PC-3 (cell line): Measurements from ENCODE around the gene THAP7. TPM values are rescaled to one million over a fixed set of nuclear protein-coding genes. Genes with fewer than 3 reads are reported as not detected.

Experiments used
- ATAC-seq: fragments of 200-7000 bp; cut with Tn5 transposase; 2 replicates; pipeline ENCODE4 v1.9.1; 2020; ENCODE audit warnings: mild to moderate bottlenecking, moderate library complexity
- BruUV-seq: library from RNA; stranded (reverse); fragments of 400-500 nt; replicated peaks from 2 replicates; lab custom pipeline; 2021; lab: Mats Ljungman, UMichigan
- CTCF ChIA-PET: fragments of 300-600 bp; sonication (Branson Sonifier 250); formaldehyde crosslinking; loops from one replicate; lab custom pipeline; 2022; ENCODE audit warnings: antibody characterized with exemption; lab: Charles Lee
- POLR2A ChIA-PET: fragments of 300-600 bp; sonication (Branson Sonifier 250); formaldehyde crosslinking; loops from one replicate; lab custom pipeline; 2022; ENCODE audit warnings: antibody characterized with exemption; ENCODE audit not compliant: unreplicated experiment; lab: Charles Lee
- DNase-seq: peaks from one replicate; pipeline ENCODE4 v3.0.0-alpha.2; 2015
- H2AFZ ChIP-seq: fragments of 300-600 bp; sonication (generic); 2 replicates; pipeline ENCODE4 v1.6.0; 2016; ENCODE audit warnings: antibody characterized with exemption, low read length
- H3F3A ChIP-seq: fragments of 300-600 bp; sonication (generic); one replicate; pipeline ENCODE4 v1.6.0; 2017; ENCODE audit warnings: antibody characterized with exemption, low read length, control low read depth, mild to moderate bottlenecking; ENCODE audit not compliant: unreplicated experiment
- H3K27ac ChIP-seq: fragments of 300-600 bp; sonication (generic); 2 replicates; pipeline ENCODE4 v1.5.1; 2016; ENCODE audit warnings: mild to moderate bottlenecking, low read length
- H3K27me3 ChIP-seq: fragments of 300-600 bp; sonication (generic); 2 replicates; pipeline ENCODE4 v1.6.1; 2016; ENCODE audit warnings: low read length, mixed read lengths
- H3K36me3 ChIP-seq: fragments of 300-600 bp; sonication (generic); 2 replicates; pipeline ENCODE4 v1.6.1; 2016; ENCODE audit warnings: low read depth, mixed run types, low read length, mixed read lengths
- H3K4me1 ChIP-seq: fragments of 300-600 bp; sonication (generic); 2 replicates; pipeline ENCODE4 v1.5.1; 2016; ENCODE audit warnings: low read length; ENCODE audit not compliant: insufficient read depth
- H3K4me2 ChIP-seq: fragments of 300-600 bp; sonication (generic); 2 replicates; pipeline ENCODE4 v1.6.0; 2016; ENCODE audit warnings: low read length
- H3K4me3 ChIP-seq: fragments of 300-600 bp; sonication (generic); 2 replicates; pipeline ENCODE4 v1.5.1; 2016; ENCODE audit warnings: mild to moderate bottlenecking, low read length, mixed read lengths
- H3K79me2 ChIP-seq: fragments of 300-600 bp; sonication (generic); 2 replicates; pipeline ENCODE4 v1.6.1; 2017; ENCODE audit warnings: low read length, mixed read lengths
- H3K9ac ChIP-seq: fragments of 300-600 bp; sonication (generic); 2 replicates; pipeline ENCODE4 v1.6.0; 2016; ENCODE audit warnings: mild to moderate bottlenecking, low read length
- H3K9me2 ChIP-seq: fragments of 300-600 bp; sonication (generic); replicated peaks from 2 replicates; pipeline ENCODE4 v1.6.1; 2016; ENCODE audit warnings: mixed run types, low read length, mixed read lengths
- H3K9me3 ChIP-seq: fragments of 300-600 bp; sonication (generic); 2 replicates; pipeline ENCODE4 v1.6.1; 2016; ENCODE audit warnings: low read length, mixed read lengths
- H4K20me1 ChIP-seq: fragments of 300-600 bp; sonication (generic); 2 replicates; pipeline ENCODE4 v1.6.1; 2016; ENCODE audit warnings: low read length, mixed read lengths
- EZH2 ChIP-seq: fragments of 300-600 bp; sonication (generic); IDR thresholded peaks from one replicate; pipeline ENCODE4 v1.6.1; 2017; ENCODE audit warnings: antibody characterized with exemption, mild to moderate bottlenecking, low read length; ENCODE audit not compliant: unreplicated experiment
- EZH2phosphoT487 ChIP-seq: fragments of 300-600 bp; sonication (generic); IDR thresholded peaks from 2 replicates; pipeline ENCODE4 v1.6.1; 2018; ENCODE audit warnings: mild to moderate bottlenecking, antibody characterized with exemption, low read length, borderline replicate concordance
- intact Hi-C: fragments of 100-400 bp; cut with micrococcal nuclease; formaldehyde crosslinking; loops from 2 replicates; pipeline ENCODE4 v1.9.0; 2023
- total RNA-seq: library from RNA; depleted of rRNA; stranded (reverse); fragments of >200 nt; gene quantifications from 2 replicates; pipeline ENCODE4 v1.2.3, GENCODE V29; 2014
- TF ChIP-seq, protein P1 (sequence below): fragments of 300-600 bp; sonication (generic); conservative IDR thresholded peaks from 2 replicates; pipeline ENCODE4 v1.5.1; 2017; ENCODE audit warnings: antibody characterized with exemption, low read depth, mild to moderate bottlenecking, low read length

The THAP7 gene
- total RNA-seq, 1 experiment from 2014 or later: 43.0 TPM

DNA sequence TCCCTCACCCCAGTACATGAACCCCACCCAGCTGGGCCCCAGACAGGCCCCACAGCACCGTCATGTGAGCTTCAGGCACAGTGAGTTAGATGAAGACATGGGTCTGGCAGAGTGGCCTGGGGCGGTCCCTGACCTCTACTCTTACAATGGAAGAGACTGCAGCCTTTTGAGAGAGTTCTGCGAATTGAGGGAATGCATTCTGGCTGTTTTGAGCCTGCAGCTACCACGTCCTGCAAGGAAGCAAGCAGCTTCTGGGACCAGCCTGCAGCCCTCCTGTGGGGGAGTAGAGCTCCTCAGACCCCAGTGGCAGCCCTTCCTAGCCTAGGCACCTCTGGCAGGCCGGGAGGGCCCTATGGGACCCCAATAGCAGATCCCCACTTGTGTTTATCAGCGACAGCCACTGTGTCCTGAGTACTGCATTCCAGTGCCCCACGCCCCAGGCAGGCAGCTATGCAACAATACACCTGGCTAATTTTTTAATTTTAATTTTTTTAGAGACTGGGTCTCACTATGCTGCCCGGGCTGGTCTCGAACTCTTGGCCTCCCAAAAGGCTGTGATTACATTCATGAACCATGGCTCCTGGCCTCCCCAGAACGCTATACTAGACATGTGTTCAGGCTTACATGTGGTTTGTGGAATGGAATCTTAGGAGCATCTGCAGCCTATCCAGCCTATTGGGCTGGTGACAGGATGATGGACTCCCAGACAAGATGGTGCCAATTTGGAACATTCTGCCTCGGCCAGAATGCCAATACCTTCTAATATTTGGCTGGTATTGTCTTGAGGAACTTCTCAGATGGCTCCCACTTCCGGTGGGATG, 31.2 kb upstream of the THAP7 start:
- no peak overlapping the region for H2AFZ ChIP-seq
- ChIA-PET POLR2A (no interaction called here), CTCF (no interaction called here)
- H3K79me2 ChIP-seq: no peaks in the 10 kb centered on the region
- no peak overlapping the region for H3K4me2 ChIP-seq
- H3K27me3 ChIP-seq: no peaks in the 10 kb centered on the region
- no peak for ATAC-seq
- no TSS peak for BruUV-seq
- H3K36me3 ChIP-seq: no peaks in the 10 kb centered on the region
- H3K27ac ChIP-seq: no peak overlapping the region
- no peak for DNase-seq
- TF ChIP-seq EZH2 (no peak), EZH2phosphoT487 (no peak)
- TF ChIP-seq, protein P1, sequence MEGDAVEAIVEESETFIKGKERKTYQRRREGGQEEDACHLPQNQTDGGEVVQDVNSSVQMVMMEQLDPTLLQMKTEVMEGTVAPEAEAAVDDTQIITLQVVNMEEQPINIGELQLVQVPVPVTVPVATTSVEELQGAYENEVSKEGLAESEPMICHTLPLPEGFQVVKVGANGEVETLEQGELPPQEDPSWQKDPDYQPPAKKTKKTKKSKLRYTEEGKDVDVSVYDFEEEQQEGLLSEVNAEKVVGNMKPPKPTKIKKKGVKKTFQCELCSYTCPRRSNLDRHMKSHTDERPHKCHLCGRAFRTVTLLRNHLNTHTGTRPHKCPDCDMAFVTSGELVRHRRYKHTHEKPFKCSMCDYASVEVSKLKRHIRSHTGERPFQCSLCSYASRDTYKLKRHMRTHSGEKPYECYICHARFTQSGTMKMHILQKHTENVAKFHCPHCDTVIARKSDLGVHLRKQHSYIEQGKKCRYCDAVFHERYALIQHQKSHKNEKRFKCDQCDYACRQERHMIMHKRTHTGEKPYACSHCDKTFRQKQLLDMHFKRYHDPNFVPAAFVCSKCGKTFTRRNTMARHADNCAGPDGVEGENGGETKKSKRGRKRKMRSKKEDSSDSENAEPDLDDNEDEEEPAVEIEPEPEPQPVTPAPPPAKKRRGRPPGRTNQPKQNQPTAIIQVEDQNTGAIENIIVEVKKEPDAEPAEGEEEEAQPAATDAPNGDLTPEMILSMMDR: no peak
- no peaks in the 10 kb centered on the region for H4K20me1 ChIP-seq
- intact Hi-C loops: no loop called here
- no peak overlapping the region for H3K9ac ChIP-seq
- no peaks in the 10 kb centered on the region for H3K9me2 ChIP-seq
- no peaks in the 10 kb centered on the region for H3K9me3 ChIP-seq
- no peaks in the 10 kb centered on the region for H3F3A ChIP-seq
- no peaks in the 10 kb centered on the region for H3K4me1 ChIP-seq
- no peak overlapping the region for H3K4me3 ChIP-seq

- no peak for DNase-seq
- Histone ChIP-seq H3K9me2 (no peaks in the 10 kb centered on the region), H3K9me3 (no peaks in the 10 kb centered on the region), H2AFZ (no peak within 1 kb of the TSS), H4K20me1 (no peaks in the 10 kb centered on the region), H3K27me3 (no peaks in the 10 kb centered on the region), H3K36me3 (no peaks in the 10 kb centered on the region), H3K4me1 (no peaks in the 10 kb centered on the region), H3K9ac (no peak within 1 kb of the TSS), H3F3A (no peaks in the 10 kb centered on the region), H3K79me2 (no peaks in the 10 kb centered on the region), H3K4me2 (no peak within 1 kb of the TSS), H3K4me3 (no peak within 1 kb of the TSS), H3K27ac (no peak within 1 kb of the TSS)
- POLR2A ChIA-PET: no interaction called here
- BruUV-seq: no TSS peak
- TF ChIP-seq EZH2: no peak
- no peak for TF ChIP-seq EZH2phosphoT487
- TF ChIP-seq, protein P1: no peak
- intact Hi-C loops: no loop called here
- CTCF ChIA-PET: no interaction called here
- no peak for ATAC-seq
Measured at GRCh38 chr22:21032037-21032867, 30.3 kb upstream of the THAP7 start, which contains the start of gene SLC7A4. SLC7A4 (minus strand) TSS chr22:21032561; CDS start chr22:21031812, 749 bp downstream.
